CD4-positive, alpha-beta T cell (primary cell): ENCODE data around the gene HSP90AB1. TPM values are rescaled to one million over a fixed set of nuclear protein-coding genes. Genes with fewer than 3 reads are reported as not detected.

Experiments used
- ATAC-seq: fragments of 200-7000 bp; cut with Tn5 transposase; one replicate; pipeline ENCODE4 v1.10.0; 2022; ENCODE audit warnings: mild to moderate bottlenecking; ENCODE audit not compliant: poor library complexity
- CTCF ChIA-PET: fragments of 350-600 bp; sonication (Branson Sonifier 250); formaldehyde crosslinking; loops from one replicate; lab custom pipeline; 2021; ENCODE audit warnings: antibody characterized with exemption, inconsistent platforms; lab: Charles Lee
- POLR2A ChIA-PET: fragments of 350-600 bp; sonication (Branson Sonifier 250); formaldehyde crosslinking; loops from one replicate; lab custom pipeline; 2021; ENCODE audit warnings: antibody characterized with exemption, inconsistent platforms; lab: Charles Lee
- DNase-seq, 14 experiments: peaks; one replicate each; pipeline ENCODE4 v3.0.0-alpha.2; 2013 to 2020; ENCODE audit warnings: mixed read lengths in 2 of 14
- H3K27ac ChIP-seq, 2 donors: one replicate each; pipeline versions ENCODE4 v1.5.1 to v1.7.0; 2013; ENCODE audit warnings: low read length in 2 of 2, low read depth in 1 of 2, mild to moderate bottlenecking in 1 of 2
- H3K27me3 ChIP-seq, 2 experiments: 1 replicate in 1 of 2; 2 replicates in 1 of 2; pipeline versions ENCODE4 v1.6.1 to v1.7.0; 2013; ENCODE audit warnings: low read length in 2 of 2, control low read depth in 1 of 2, mild to moderate bottlenecking in 1 of 2, moderate library complexity in 1 of 2; ENCODE audit not compliant: insufficient read depth in 2 of 2, control insufficient read depth in 1 of 2
- H3K36me3 ChIP-seq: one replicate; pipeline ENCODE4 v1.6.1; 2013; ENCODE audit warnings: low read length, control low read depth; ENCODE audit not compliant: insufficient read depth
- H3K4me1 ChIP-seq: one replicate; pipeline ENCODE4 v1.6.1; 2013; ENCODE audit warnings: low read length, control low read depth; ENCODE audit not compliant: insufficient read depth
- H3K4me3 ChIP-seq: one replicate; pipeline ENCODE4 v1.5.1; 2013; ENCODE audit warnings: mild to moderate bottlenecking, low read length, moderate library complexity
- H3K9me3 ChIP-seq, 2 experiments: 1 replicate in 1 of 2; 2 replicates in 1 of 2; pipeline versions ENCODE4 v1.6.1 to v1.7.0; 2013; ENCODE audit warnings: low read length in 2 of 2, mild to moderate bottlenecking in 2 of 2, control low read depth in 1 of 2, moderate library complexity in 1 of 2; ENCODE audit not compliant: control insufficient read depth in 1 of 2, insufficient read depth in 1 of 2
- H3K27ac Mint-ChIP-seq: one replicate; pipeline ENCODE4 v1.8.0; 2020; ENCODE audit warnings: mixed read lengths
- H3K27me3 Mint-ChIP-seq: one replicate; pipeline ENCODE4 v1.8.0; 2021; ENCODE audit warnings: mixed read lengths
- H3K36me3 Mint-ChIP-seq: one replicate; pipeline ENCODE4 v1.8.0; 2021; ENCODE audit warnings: low read depth, mixed read lengths
- H3K4me1 Mint-ChIP-seq: one replicate; pipeline ENCODE4 v1.8.0; 2021; ENCODE audit warnings: low read depth, mixed read lengths
- H3K4me3 Mint-ChIP-seq: one replicate; pipeline ENCODE4 v1.8.0; 2020; ENCODE audit warnings: mild to moderate bottlenecking, mixed read lengths
- H3K9me3 Mint-ChIP-seq: one replicate; pipeline ENCODE4 v1.8.0; 2020; ENCODE audit warnings: mixed read lengths
- CTCF ChIP-seq: fragments of 200-600 bp; IDR thresholded peaks from one replicate; pipeline ENCODE4 v1.8.0; 2022; ENCODE audit warnings: antibody characterized with exemption, mild to moderate bottlenecking
- intact Hi-C, 2 experiments: fragments of 100-400 bp; cut with DNase I in 1 of 2; cut with micrococcal nuclease in 1 of 2; formaldehyde crosslinking; loops; one replicate each; pipeline versions ENCODE4 v1.15.1 to v1.9.0; 2023 to 2025; cut with DNase I, micrococcal nuclease
- total RNA-seq, 174 experiments: library from RNA in 2 of 174; stranded (reverse) in 2 of 174; gene quantifications; one replicate each; pipeline ENCODE4 v1.2.3 and lab custom pipeline; 2021 to 2026

The HSP90AB1 gene
- total RNA-seq, 2 experiments from 2014 or later = 401 to 405 TPM

- no peak for TF ChIP-seq CTCF
- no peak for DNase-seq
- intact Hi-C loops = loop anchor here (5.0 to 10.0 kb wide), 2 partner anchors 37 to 585 kb away; partner anchors contain the start of genes SLC35B2 (in 2 of the 2) and MAD2L1BP (in 1 of the 2)
- Histone ChIP-seq H3K27ac (no peak overlapping the region), H3K4me3 (no peak overlapping the region), H3K9me3 (peaks cover 0 to 3% of the 10 kb centered on the region in 2 experiments), H3K36me3 (no peaks in the 10 kb centered on the region), H3K4me1 (peaks cover 38% of the 10 kb centered on the region), H3K27me3 (peaks cover 4 to 7% of the 10 kb centered on the region in 2 experiments)
- Mint-ChIP-seq H3K36me3 (no peaks in the 10 kb centered on the region), H3K27me3 (no peaks in the 10 kb centered on the region), H3K27ac (no peak overlapping the region), H3K4me3 (peak overlapping the region; percentile 45), H3K9me3 (no peaks in the 10 kb centered on the region), H3K4me1 (peaks cover 36% of the 10 kb centered on the region)
- CTCF ChIA-PET = interaction anchor here (0.9 kb wide), 1 partner anchor 25 kb away, joined by 3 read pairs; no protein-coding TSS in a partner anchor
- ATAC-seq = no peak
- POLR2A ChIA-PET = interaction anchor here (1.4 kb wide), 1 partner anchor 27 kb away, joined by 6 read pairs; the partner anchor contains the start of gene HSP90AB1
These were observed 26.8 kb upstream of the HSP90AB1 start for GRCh38 chr6:44219815-44220784.

GRCh38 chr6:44220913-44221290 is 26.0 kb upstream of the HSP90AB1 start:
- peaks cover 38% of the 10 kb centered on the region for H3K4me1 ChIP-seq
- H3K9me3 Mint-ChIP-seq = no peaks in the 10 kb centered on the region
- DNase-seq (no peak), ATAC-seq (no peak)
- H3K36me3 Mint-ChIP-seq = no peaks in the 10 kb centered on the region
- peak overlapping the region; percentile 77 for H3K4me3 Mint-ChIP-seq
- no peak overlapping the region for H3K27ac ChIP-seq
- peaks cover 4 to 7% of the 10 kb centered on the region in 2 experiments for H3K27me3 ChIP-seq
- H3K4me3 ChIP-seq = no peak overlapping the region
- intact Hi-C loops = loop anchor here (1.0 to 10.0 kb wide), 3 partner anchors 17 to 586 kb away; partner anchors contain the start of genes SLC35B2 (in 2 of the 2) and MAD2L1BP (in 1 of the 2)
- peaks cover 0 to 3% of the 10 kb centered on the region in 2 experiments for H3K9me3 ChIP-seq
- TF ChIP-seq CTCF = no peak
- no peak overlapping the region for H3K27ac Mint-ChIP-seq
- H3K36me3 ChIP-seq = no peaks in the 10 kb centered on the region
- H3K4me1 Mint-ChIP-seq = peaks cover 36% of the 10 kb centered on the region
- POLR2A ChIA-PET = interaction anchor here (2.5 to 5.8 kb wide), 2 partner anchors 17 to 25 kb away, joined by 8 to 62 read pairs; partner anchors contain the start of gene HSP90AB1
- CTCF ChIA-PET = interaction anchor here (0.6 to 1.2 kb wide), 7 partner anchors 8 to 84 kb away, joined by 3 to 12 read pairs (median 3); partner anchors contain the start of genes HSP90AB1 and SLC35B2
- H3K27me3 Mint-ChIP-seq = no peaks in the 10 kb centered on the region

- peaks cover 38% of the 10 kb centered on the region for H3K4me1 ChIP-seq
- no peak overlapping the region for H3K4me3 ChIP-seq
- peaks cover 0 to 3% of the 10 kb centered on the region in 2 experiments for H3K9me3 ChIP-seq
- no peaks in the 10 kb centered on the region for H3K9me3 Mint-ChIP-seq
- POLR2A ChIA-PET = interaction anchor here (2.5 to 5.8 kb wide), 2 partner anchors 16 to 25 kb away, joined by 8 to 62 read pairs; partner anchors contain the start of gene HSP90AB1
- H3K36me3 ChIP-seq = no peaks in the 10 kb centered on the region
- peak; percentile 60 to 88 (median 72) for DNase-seq
- peak overlapping the region; percentile 77 for H3K4me3 Mint-ChIP-seq
- peak; percentile 66 for TF ChIP-seq CTCF
- peaks cover 4 to 7% of the 10 kb centered on the region in 2 experiments for H3K27me3 ChIP-seq
- ATAC-seq = peak; percentile 67
- H3K4me1 Mint-ChIP-seq = peaks cover 36% of the 10 kb centered on the region
- CTCF ChIA-PET = interaction anchor here (0.6 to 1.2 kb wide), 6 partner anchors 9 to 84 kb away, joined by 3 to 12 read pairs (median 4); partner anchors contain the start of genes HSP90AB1 and SLC35B2
- no peaks in the 10 kb centered on the region for H3K36me3 Mint-ChIP-seq
- intact Hi-C loops = loop anchor here (1.0 to 10.0 kb wide), 3 partner anchors 17 to 587 kb away; partner anchors contain the start of genes SLC35B2 (in 2 of the 2) and MAD2L1BP (in 1 of the 2)
- no peak overlapping the region for H3K27ac ChIP-seq
- no peaks in the 10 kb centered on the region for H3K27me3 Mint-ChIP-seq
- peak overlapping the region; percentile 39 for H3K27ac Mint-ChIP-seq
These were observed 25.5 kb upstream of the HSP90AB1 start for GRCh38 chr6:44221291-44221960.
